Measurements from ENCODE around the gene DKC1. TPM values are rescaled to one million over a fixed set of nuclear protein-coding genes. Genes with fewer than 3 reads are reported as not detected.

Gene DKC1
- total RNA-seq, 4 donors from 2014 or later: 18.4 to 32.8 (median 19.8) TPM

Small RNA genes within 50 kb of the gene (small RNA-seq; reads per million reads assigned to genes)
- gene SNORA36A: 0 reads per million in 4 donors

Other genes with a start within 250 kb of the DKC1 start
- gene FAM3A, start 246.6 kb upstream of the DKC1 start, total RNA-seq: 10 to 100 TPM; 36.6 to 44.4 (median 40.5) TPM
- 10 to 100 TPM; 15.9 to 26.0 (median 22.1) TPM for gene G6PD, start 216.0 kb upstream of the DKC1 start, total RNA-seq
- gene IKBKG, start 215.2 kb upstream of the DKC1 start, total RNA-seq: 10 to 100 TPM; 14.0 to 22.6 (median 15.2) TPM
- gene CTAG1A, start 177.7 kb upstream of the DKC1 start, total RNA-seq: not detected
- gene CTAG1B, start 143.6 kb upstream of the DKC1 start, total RNA-seq: not detected
- not detected for gene CTAG2, start 109.3 kb upstream of the DKC1 start, total RNA-seq
- 1 to 10 TPM; 2.9 to 5.5 (median 5.1) TPM for gene GAB3, start 11.8 kb upstream of the DKC1 start, total RNA-seq
- gene MPP1, start 42.6 kb downstream of the DKC1 start, total RNA-seq: 10 to 100 TPM; 31.0 to 40.5 (median 36.6) TPM
- not detected for gene SMIM9, start 71.8 kb downstream of the DKC1 start, total RNA-seq
- 10 to 100 TPM in 1 of 4 donors, 1 to 10 TPM in 2, under 1 TPM in 1; 0.27 to 13.6 (median 5.8) TPM for gene F8A1, start 123.5 kb downstream of the DKC1 start, total RNA-seq